GM12878 (cell line): ENCODE data around the gene ZNF850.

Experiments used
- BRCA1 ChIP-seq: IDR thresholded peaks from 2 replicates; pipeline ENCODE4 v1.6.1; 2011; ENCODE audit warnings: low read depth, low read length, improper control_type of control experiment
- CBX3 ChIP-seq: fragments of 200-600 bp; sonication (generic); IDR thresholded peaks from 2 replicates; pipeline ENCODE4 v1.6.1; 2016; ENCODE audit warnings: low read depth, borderline replicate concordance
- CTCF ChIP-seq, 3 experiments: IDR thresholded peaks in 2 of 3; conservative IDR thresholded peaks in 1 of 3; 2 replicates each; pipeline ENCODE4 v1.5.1; 2011; ENCODE audit warnings: low read depth in 3 of 3, low read length in 3 of 3, mild to moderate bottlenecking in 3 of 3, control low read depth in 2 of 3, moderate library complexity in 2 of 3, inconsistent platforms in 1 of 3, mixed read lengths in 1 of 3; ENCODE audit not compliant: control insufficient read depth in 2 of 3, insufficient read depth in 1 of 3; ENCODE audit errors: extremely low read depth in 1 of 3
- ELK1 ChIP-seq: IDR thresholded peaks from 2 replicates; pipeline ENCODE4 v1.6.1; 2012; ENCODE audit warnings: low read depth, low read length, improper control_type of control experiment
- NBN ChIP-seq: fragments of 450-650 bp; IDR thresholded peaks from 2 replicates; pipeline ENCODE4 v1.6.1; 2016
- POLR2A ChIP-seq: IDR thresholded peaks from 2 replicates; pipeline ENCODE4 v1.6.1; 2011; ENCODE audit warnings: low read depth, mild to moderate bottlenecking, low read length
- POLR2AphosphoS5 ChIP-seq: IDR thresholded peaks from 2 replicates; pipeline ENCODE4 v1.6.1; 2011; ENCODE audit warnings: mild to moderate bottlenecking, low read length, inconsistent platforms
- POU2F2 ChIP-seq: IDR thresholded peaks from 3 replicates; pipeline ENCODE4 v1.6.1; 2011; ENCODE audit warnings: low read depth, mild to moderate bottlenecking, low read length, borderline replicate concordance
- RAD51 ChIP-seq: fragments of 450-650 bp; IDR thresholded peaks from 2 replicates; pipeline ENCODE4 v1.6.1; 2016; ENCODE audit warnings: moderate library complexity, mild to moderate bottlenecking, inconsistent platforms
- SMC3 ChIP-seq: IDR thresholded peaks from 2 replicates; pipeline ENCODE4 v1.6.1; 2011; ENCODE audit warnings: low read length, improper control_type of control experiment, borderline replicate concordance
- TCF7 ChIP-seq: IDR thresholded peaks from 2 replicates; pipeline ENCODE4 v1.6.1; 2014; ENCODE audit warnings: antibody characterized with exemption, borderline replicate concordance

DNA sequence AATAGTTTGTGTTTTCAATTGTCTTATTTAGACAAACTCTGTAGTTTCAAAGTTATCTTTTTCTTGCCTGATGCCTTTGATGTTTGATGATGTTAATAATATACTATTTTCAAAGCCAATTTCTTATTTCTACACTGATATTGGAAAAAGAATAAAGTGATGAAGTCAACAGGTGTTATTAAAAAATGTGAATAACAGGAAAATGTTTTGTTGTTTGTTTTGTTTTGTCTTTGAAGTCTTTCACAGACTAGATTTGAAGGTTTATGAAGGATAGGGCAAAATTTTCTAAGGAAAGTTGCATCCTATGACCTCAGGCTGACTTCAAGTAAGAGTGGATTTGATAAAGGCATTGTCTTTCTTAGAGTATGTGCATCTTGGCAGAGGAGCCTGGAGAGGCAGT, 34.4 kb upstream of the ZNF850 start:
- TF ChIP-seq CTCF (IDR thresholded peaks at IDR 0.05 in 2 of 3, conservative IDR thresholded peaks at IDR 0.05 in 1 of 3; ENCODE audit: control insufficient read depth in 2 of 3, extremely low read depth in 1 of 3, insufficient read depth in 1 of 3, low read depth in 3 of 3, low read length in 3 of 3) (no peak), BRCA1 (no peak), NBN (no peak), TCF7 (no peak), POLR2A (no peak), RAD51 (no peak), ELK1 (no peak), POU2F2 (no peak), SMC3 (no peak), CBX3 (no peak), POLR2AphosphoS5 (no peak)
